GM19397 (cell line): ENCODE data around the gene SKA2.
"Not testable (repeated sequence)": the region's sequence is repeated elsewhere in the genome, so short reads cannot be mapped to it uniquely, and the experiment has no call there.

ENCODE experiments used
- ATAC-seq: cut with Tn5 transposase; IDR thresholded peaks from one replicate; pipeline ENCODE4 v1.9.1; 2021; ENCODE audit warnings: mild to moderate bottlenecking, moderate library complexity; ENCODE audit not compliant: unreplicated experiment

SKA2 gene

GRCh38 chr17:59152925-59153324, 2.1 kb downstream of the SKA2 start:
- ATAC-seq: no peak

DNA sequence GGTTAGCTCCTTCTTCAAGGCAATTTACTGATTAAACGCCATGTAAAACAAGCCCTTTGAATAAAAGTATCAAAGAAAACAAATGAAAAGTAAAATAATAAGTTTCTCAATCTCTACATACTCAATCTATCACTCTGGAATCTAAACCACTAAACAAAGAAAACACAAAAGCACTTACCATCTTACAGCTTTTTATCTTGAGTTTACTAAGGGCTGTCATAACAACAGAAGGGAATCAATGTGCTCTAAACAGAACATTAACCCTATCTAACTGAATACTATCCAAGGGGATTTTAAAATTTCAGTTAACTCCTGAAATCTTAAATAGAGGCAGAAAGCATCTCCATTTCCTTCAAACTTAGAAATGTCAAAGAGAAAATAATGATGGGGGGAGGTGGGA, 3.4 kb downstream of the SKA2 start:
- ATAC-seq: no peak

DNA sequence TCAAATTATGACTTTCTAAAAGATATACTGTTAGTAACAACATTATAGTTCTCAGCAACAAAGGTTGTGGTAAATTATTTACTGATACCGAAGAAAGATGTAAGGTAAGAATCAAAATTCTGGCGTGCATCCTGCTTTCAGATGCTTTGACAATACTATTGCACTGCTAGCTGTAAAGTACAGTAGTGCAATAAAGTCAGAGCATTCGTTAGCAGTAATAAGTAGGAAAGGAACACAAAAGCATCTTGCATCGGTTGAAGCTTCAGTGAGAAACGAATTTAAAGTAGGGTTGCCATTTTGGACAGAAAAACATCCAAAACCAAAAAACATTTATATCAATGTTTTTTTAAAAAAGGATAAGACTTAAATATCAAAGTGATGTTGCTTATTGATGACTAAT, 4.0 kb downstream of the SKA2 start:
- no peak for ATAC-seq

DNA sequence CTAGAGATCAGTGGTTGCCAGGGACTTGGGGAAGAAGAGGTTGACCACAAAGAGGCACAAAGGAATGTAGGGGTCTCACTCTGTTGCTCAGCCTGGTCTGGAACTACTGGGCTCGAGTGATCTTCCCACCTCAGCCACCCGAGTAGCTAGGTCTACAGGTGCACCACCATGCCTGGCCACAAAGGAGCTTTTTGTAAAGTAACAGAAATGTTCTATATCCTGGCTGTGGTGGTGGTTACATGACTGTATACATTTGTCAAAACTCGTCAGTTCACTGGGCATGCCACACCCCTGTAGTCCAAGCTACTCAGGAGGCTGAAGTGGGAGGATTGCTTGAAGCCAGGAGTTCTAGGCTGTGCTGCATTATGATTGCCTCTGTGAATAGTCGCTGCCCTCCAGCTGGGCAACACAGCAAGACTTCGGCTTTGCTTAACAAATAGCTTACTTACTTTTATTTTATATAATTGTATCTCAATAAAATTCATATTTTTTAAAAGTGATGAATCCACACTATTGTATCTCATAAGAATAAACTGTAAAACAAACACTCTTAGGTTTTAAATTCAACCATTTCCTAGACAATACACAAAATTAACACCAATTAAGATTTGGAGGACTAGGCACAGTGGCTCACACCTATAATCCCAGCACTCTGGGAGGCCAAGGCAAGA, 5.0 kb downstream of the SKA2 start:
- no peak for ATAC-seq

GRCh38 chr17:59149051-59149450, 5.9 kb downstream of the SKA2 start:
- no peak for ATAC-seq

- no peak for ATAC-seq
Observed at GRCh38 chr17:59145571-59146096, 9.4 kb downstream of the SKA2 start.

DNA sequence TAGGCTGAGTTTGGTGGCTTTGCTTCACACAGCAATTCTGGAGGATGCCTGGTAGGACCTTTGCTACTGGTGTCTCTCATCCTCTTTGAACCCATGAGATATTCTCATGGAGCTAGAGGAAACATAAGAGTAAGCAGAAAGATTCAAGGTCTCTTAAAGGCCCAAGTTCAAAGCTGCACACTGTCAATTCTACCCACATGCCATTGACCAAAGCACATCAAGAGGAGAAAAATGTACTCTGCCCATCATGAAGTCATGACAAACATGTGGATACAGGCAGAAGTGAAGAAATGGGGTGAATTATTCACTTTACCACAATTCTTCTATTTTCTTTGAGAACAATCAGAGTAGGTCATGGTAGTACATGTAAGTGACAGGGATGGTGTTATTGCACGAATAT, 13.1 kb downstream of the SKA2 start:
- ATAC-seq: no peak

DNA sequence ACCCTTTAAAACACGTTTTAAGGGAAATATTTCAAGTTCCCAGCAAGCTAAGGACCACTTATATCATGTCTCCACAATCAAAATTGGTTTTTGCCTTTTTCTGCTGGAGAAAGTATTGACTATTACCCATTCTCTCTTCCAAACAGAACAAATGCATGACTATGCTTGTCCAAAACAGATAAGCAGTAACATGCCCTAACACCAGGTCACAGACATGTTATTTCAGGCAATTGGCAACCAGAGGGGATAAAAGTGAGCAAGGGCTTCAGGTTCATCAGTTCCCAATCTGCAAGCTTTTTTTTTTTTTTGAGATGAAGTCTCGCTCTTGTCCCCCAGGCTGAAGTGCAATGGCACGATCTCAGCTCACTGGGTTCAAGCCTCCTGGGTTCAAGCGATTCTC, 15.0 kb downstream of the SKA2 start:
- no peak for ATAC-seq

DNA sequence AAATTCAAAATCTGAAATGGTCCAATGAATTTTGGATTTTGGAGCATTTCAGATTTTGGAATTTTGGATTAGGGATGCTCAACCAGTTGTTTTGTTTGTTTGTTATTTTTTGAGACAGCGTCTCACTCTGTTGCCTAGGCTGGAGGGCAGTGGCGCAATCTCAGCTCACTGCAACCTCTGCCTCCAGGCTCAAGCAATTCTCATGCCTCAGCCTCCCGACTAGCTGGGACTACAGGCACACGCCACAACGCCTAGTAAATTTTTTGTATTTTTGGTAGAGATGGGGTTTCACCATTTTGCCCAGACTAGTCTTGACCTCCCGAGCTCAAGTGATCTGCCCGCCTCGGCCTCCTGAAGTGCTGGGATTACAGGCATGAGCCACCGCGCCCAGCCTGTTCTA, 16.6 kb downstream of the SKA2 start:
- ATAC-seq: not testable (repeated sequence)

DNA sequence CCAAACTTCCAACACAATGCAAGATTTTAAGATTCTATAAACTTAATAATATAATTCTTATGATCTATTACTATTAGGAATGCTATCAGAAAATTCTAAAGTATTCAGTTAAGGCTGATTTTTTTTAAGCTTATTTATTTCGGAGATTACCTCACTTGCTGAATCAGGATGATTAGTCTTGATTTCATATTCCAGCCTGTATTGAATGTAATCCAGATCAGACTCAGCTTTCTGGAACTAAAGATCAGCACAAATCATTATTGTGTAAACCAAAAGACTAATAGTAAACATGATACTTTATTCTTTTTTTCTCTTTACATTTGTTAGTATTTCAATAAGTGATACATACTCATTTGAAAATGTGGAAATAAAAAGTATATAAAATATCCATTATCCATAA, 23.9 kb downstream of the SKA2 start:
- no peak for ATAC-seq

- no peak for ATAC-seq
Observed at GRCh38 chr17:59129814-59130213, 25.2 kb downstream of the SKA2 start.

DNA sequence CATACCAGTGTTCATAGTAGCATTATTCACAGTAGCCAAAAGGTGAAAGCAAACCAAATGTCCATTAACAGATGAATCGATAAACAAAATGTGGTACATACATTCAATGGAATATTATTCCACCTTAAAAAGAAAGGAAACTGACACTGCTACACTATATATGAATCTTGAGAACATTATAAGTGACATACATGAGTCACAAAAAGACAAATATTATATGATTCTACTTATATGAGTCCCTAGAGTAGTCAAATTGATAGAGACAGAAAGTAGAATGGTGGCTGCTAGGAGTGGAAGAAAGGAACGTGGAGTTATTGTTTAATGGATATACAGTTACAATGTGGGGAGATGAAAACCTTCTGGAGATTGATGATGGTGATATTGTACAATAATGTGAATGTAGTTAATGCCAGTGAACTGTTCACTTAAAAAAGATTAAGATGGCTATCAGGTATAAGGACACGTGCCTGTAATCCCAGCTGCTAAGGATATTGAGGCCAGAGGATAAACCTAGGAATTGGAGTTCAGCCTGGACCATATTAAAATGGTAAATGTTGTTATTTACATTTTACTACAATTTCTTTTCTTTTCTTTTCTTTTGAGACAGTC, 28.1 kb downstream of the SKA2 start:
- ATAC-seq: no peak

GRCh38 chr17:59124665-59125064, 30.3 kb downstream of the SKA2 start:
- no peak for ATAC-seq

GRCh38 chr17:59121901-59122480, 33.0 kb downstream of the SKA2 start:
- ATAC-seq: no peak

- no peak for ATAC-seq
Observed at GRCh38 chr17:59115474-59115873, 39.5 kb downstream of the SKA2 start.

- no peak for ATAC-seq
Observed at GRCh38 chr17:59111539-59111938, 43.4 kb downstream of the SKA2 start.

GRCh38 chr17:59110973-59111372, 44.0 kb downstream of the SKA2 start:
- ATAC-seq: no peak

DNA sequence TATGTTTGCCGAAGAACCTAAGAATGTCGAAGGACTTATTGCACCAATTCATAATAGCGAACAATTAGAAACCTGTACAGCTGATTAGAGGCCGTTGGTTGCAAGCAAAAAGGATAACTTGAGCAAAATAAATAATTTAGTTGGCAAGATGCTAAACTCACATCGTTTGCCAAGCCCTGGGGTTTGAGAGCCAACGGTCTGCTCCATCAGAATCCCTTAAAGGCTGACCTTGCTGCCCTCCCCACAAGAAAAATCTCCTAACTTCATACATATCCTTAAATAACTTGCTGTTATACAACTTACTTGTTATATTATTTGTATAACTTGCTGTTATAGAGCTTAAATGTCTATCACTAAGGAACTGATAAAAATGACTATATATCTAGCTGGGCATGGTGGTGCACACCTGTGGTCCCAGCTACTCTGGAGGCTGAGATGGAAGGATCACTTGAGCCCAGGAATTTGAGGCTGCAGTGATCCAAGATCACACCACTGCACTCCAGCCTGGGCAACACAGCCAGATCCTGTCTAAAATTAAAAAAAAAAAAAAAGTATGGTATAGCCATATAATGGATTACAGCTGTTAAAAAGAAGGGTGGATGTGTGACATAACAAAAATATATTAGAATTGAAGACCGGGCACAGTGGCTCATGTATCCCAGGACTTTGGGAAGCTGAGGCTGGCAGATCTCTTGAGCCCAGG, 46.4 kb downstream of the SKA2 start:
- ATAC-seq: no peak

- no peak for ATAC-seq
Observed at GRCh38 chr17:59107306-59107670, 47.7 kb downstream of the SKA2 start.

GRCh38 chr17:59106463-59107305, 48.3 kb downstream of the SKA2 start, which contains the start of gene TRIM37:
TRIM37 (minus strand) TSS chr17:59106880; CDS start chr17:59106461, 419 bp downstream.
- peak; percentile 97 for ATAC-seq
